ENCODE measurements around the gene CHRNA7.

- TF ChIP-seq, protein P1, sequence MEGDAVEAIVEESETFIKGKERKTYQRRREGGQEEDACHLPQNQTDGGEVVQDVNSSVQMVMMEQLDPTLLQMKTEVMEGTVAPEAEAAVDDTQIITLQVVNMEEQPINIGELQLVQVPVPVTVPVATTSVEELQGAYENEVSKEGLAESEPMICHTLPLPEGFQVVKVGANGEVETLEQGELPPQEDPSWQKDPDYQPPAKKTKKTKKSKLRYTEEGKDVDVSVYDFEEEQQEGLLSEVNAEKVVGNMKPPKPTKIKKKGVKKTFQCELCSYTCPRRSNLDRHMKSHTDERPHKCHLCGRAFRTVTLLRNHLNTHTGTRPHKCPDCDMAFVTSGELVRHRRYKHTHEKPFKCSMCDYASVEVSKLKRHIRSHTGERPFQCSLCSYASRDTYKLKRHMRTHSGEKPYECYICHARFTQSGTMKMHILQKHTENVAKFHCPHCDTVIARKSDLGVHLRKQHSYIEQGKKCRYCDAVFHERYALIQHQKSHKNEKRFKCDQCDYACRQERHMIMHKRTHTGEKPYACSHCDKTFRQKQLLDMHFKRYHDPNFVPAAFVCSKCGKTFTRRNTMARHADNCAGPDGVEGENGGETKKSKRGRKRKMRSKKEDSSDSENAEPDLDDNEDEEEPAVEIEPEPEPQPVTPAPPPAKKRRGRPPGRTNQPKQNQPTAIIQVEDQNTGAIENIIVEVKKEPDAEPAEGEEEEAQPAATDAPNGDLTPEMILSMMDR (IDR thresholded peaks at IDR 0.05), result no peak
- TF ChIP-seq EP300 (IDR thresholded peaks at IDR 0.05), result no peak
Measured at GRCh38 chr15:32131803-32132202, 101.5 kb downstream of the CHRNA7 start.
